Thymus (tissue), 11 donors: ENCODE measurements around the gene ELANE. TPM values are rescaled to one million over a fixed set of nuclear protein-coding genes. Genes with fewer than 3 reads are reported as not detected.

Source experiments
- DNase-seq, 9 donors: peaks; one replicate each; pipeline ENCODE4 v3.0.0-alpha.2; 2013; ENCODE audit warnings: low spot score in 9 of 9, low read depth in 6 of 9, missing footprints in 1 of 9
- H3K27ac ChIP-seq, 2 donors: one replicate each; pipeline ENCODE4 v1.5.1; 2013; ENCODE audit warnings: control low read depth in 1 of 2, low read depth in 1 of 2, low read length in 1 of 2, mild to moderate bottlenecking in 1 of 2, moderate library complexity in 1 of 2
- H3K27me3 ChIP-seq, 2 donors: one replicate each; pipeline ENCODE4 v1.5.1; 2013; ENCODE audit warnings: low read length in 1 of 2; ENCODE audit not compliant: control insufficient read depth in 2 of 2, insufficient read depth in 1 of 2
- H3K36me3 ChIP-seq, 2 donors: one replicate each; pipeline ENCODE4 v1.5.1; 2013; ENCODE audit warnings: low read length in 1 of 2, mild to moderate bottlenecking in 1 of 2, moderate library complexity in 1 of 2; ENCODE audit not compliant: control insufficient read depth in 2 of 2, insufficient read depth in 2 of 2
- H3K4me1 ChIP-seq, 2 donors: one replicate each; pipeline ENCODE4 v1.5.1; 2013; ENCODE audit warnings: low read length in 2 of 2; ENCODE audit not compliant: control insufficient read depth in 2 of 2, insufficient read depth in 2 of 2
- H3K4me3 ChIP-seq, 2 donors: one replicate each; pipeline ENCODE4 v1.5.1; 2013; ENCODE audit warnings: low read length in 2 of 2, control low read depth in 1 of 2, mild to moderate bottlenecking in 1 of 2
- H3K9me3 ChIP-seq, 2 donors: one replicate each; pipeline ENCODE4 v1.5.1; 2013; ENCODE audit warnings: low read length in 1 of 2, mild to moderate bottlenecking in 1 of 2; ENCODE audit not compliant: control insufficient read depth in 2 of 2, insufficient read depth in 1 of 2
- WGBS: extraction: QIAGEN DNeasy Blood & Tissue Kit; methylation state at CpG from one replicate; pipeline ENCODE4 v1.1.7; 2013; 5-methylcytosine and 5-hydroxymethylcytosine counted together
- polyA plus RNA-seq: library from polyadenylated mRNA; stranded (reverse); fragments of 200-250 nt; gene quantifications from one replicate; pipeline ENCODE4 v1.2.3, GENCODE V29; 2013
- total RNA-seq: library from RNA; stranded (reverse); fragments of 120-200 nt; gene quantifications from one replicate; pipeline ENCODE4 v1.2.4, GENCODE V29; 2013
- donor health status: healthy.

The ELANE gene
- total and polyA plus RNA-seq, 2 donors = 7.7 to 11.2 TPM

- H3K9me3 ChIP-seq = no peaks in the 10 kb centered on the region
- no peaks in the 10 kb centered on the region for H3K27me3 ChIP-seq
- H3K4me1 ChIP-seq = no peaks in the 10 kb centered on the region
- DNase-seq = no peak
- H3K36me3 ChIP-seq = peaks cover 39 to 79% of the 10 kb centered on the region in 2 donors
- H3K27ac ChIP-seq = no peak overlapping the region
- WGBS = 98% methylated on average over 30 of the region's 30 CpGs
- H3K4me3 ChIP-seq = no peak overlapping the region
Measured at GRCh38 chr19:882871-883497, 30.9 kb downstream of the ELANE start.

- H3K4me1 ChIP-seq = no peaks in the 10 kb centered on the region
Measured at GRCh38 chr19:883661-884211, 31.6 kb downstream of the ELANE start.

GRCh38 chr19:884420-885211 lies 32.5 kb downstream of the ELANE start:
- 97% methylated on average over 51 of the region's 51 CpGs for WGBS
- no peak for DNase-seq

More at GRCh38 chr19:883661-884211, 31.6 kb downstream of the ELANE start:
- H3K36me3 ChIP-seq = peaks cover 42 to 74% of the 10 kb centered on the region in 2 donors
- no peak for DNase-seq
- H3K27ac ChIP-seq = no peak overlapping the region
- H3K4me3 ChIP-seq = no peak overlapping the region
- 97% methylated on average over 22 of the region's 22 CpGs for WGBS
- H3K27me3 ChIP-seq = no peaks in the 10 kb centered on the region
- H3K9me3 ChIP-seq = no peaks in the 10 kb centered on the region

GRCh38 chr19:885536-886224 lies 33.6 kb downstream of the ELANE start:
- Histone ChIP-seq H3K36me3 (peaks cover 56 to 73% of the 10 kb centered on the region in 2 donors), H3K9me3 (no peaks in the 10 kb centered on the region), H3K4me3 (no peak overlapping the region), H3K27ac (no peak overlapping the region), H3K4me1 (no peaks in the 10 kb centered on the region), H3K27me3 (no peaks in the 10 kb centered on the region)
- WGBS = 98% methylated on average over 64 of the region's 64 CpGs
- no peak for DNase-seq

More at GRCh38 chr19:884420-885211, 32.5 kb downstream of the ELANE start:
- no peaks in the 10 kb centered on the region for H3K9me3 ChIP-seq
- H3K27ac ChIP-seq = no peak overlapping the region
- H3K27me3 ChIP-seq = no peaks in the 10 kb centered on the region
- H3K4me1 ChIP-seq = no peaks in the 10 kb centered on the region
- no peak overlapping the region for H3K4me3 ChIP-seq
- H3K36me3 ChIP-seq = peaks cover 49 to 72% of the 10 kb centered on the region in 2 donors

GRCh38 chr19:887072-887471 lies 35.0 kb downstream of the ELANE start:
- DNase-seq = no peak
- Histone ChIP-seq H3K27me3 (no peaks in the 10 kb centered on the region), H3K27ac (no peak overlapping the region), H3K4me3 (no peak overlapping the region), H3K4me1 (peaks cover under 1 to 3% of the 10 kb centered on the region in 2 donors), H3K9me3 (peaks cover 0 to 4% of the 10 kb centered on the region in 2 donors), H3K36me3 (peaks cover 44 to 61% of the 10 kb centered on the region in 2 donors)
- WGBS = 94% methylated on average over 16 of the region's 16 CpGs

GRCh38 chr19:887599-887998 lies 35.5 kb downstream of the ELANE start:
- peaks cover 2 to 7% of the 10 kb centered on the region in 2 donors for H3K4me1 ChIP-seq
- H3K4me3 ChIP-seq = no peak overlapping the region
- peaks cover 0 to 6% of the 10 kb centered on the region in 2 donors for H3K9me3 ChIP-seq
- peaks cover 43 to 57% of the 10 kb centered on the region in 2 donors for H3K36me3 ChIP-seq
- H3K27me3 ChIP-seq = no peaks in the 10 kb centered on the region
- 98% methylated on average over 10 of the region's 10 CpGs for WGBS
- no peak for DNase-seq
- no peak overlapping the region for H3K27ac ChIP-seq

GRCh38 chr19:888581-889385 lies 36.7 kb downstream of the ELANE start:
- peaks cover 36 to 45% of the 10 kb centered on the region in 2 donors for H3K36me3 ChIP-seq
- H3K9me3 ChIP-seq = peaks cover 0 to 6% of the 10 kb centered on the region in 2 donors
- H3K4me3 ChIP-seq = no peak overlapping the region
- no peaks in the 10 kb centered on the region for H3K27me3 ChIP-seq
- H3K27ac ChIP-seq = no peak overlapping the region
- peaks cover 2 to 12% of the 10 kb centered on the region in 2 donors for H3K4me1 ChIP-seq
- DNase-seq = no peak
- 98% methylated on average over 30 of the region's 30 CpGs for WGBS

GRCh38 chr19:889662-890295 lies 37.7 kb downstream of the ELANE start:
- H3K4me3 ChIP-seq = no peak overlapping the region
- H3K4me1 ChIP-seq = peaks cover 2 to 13% of the 10 kb centered on the region in 2 donors
- DNase-seq = no peak
- no peak overlapping the region for H3K27ac ChIP-seq
- no peaks in the 10 kb centered on the region for H3K27me3 ChIP-seq
- H3K9me3 ChIP-seq = peaks cover 0 to 6% of the 10 kb centered on the region in 2 donors
- 98% methylated on average over 26 of the region's 26 CpGs for WGBS
- H3K36me3 ChIP-seq = peaks cover 30 to 37% of the 10 kb centered on the region in 2 donors
